ENCODE results near the gene SLC10A7. TPM values are rescaled to one million over a fixed set of nuclear protein-coding genes. Genes with fewer than 3 reads are reported as not detected.

SLC10A7 gene
- total and polyA plus RNA-seq, 2 of the 13 experiments (the other 11 are each of a cell fraction or from before 2014, with no cell fraction given), result 18.5 to 18.8 TPM

DNA sequence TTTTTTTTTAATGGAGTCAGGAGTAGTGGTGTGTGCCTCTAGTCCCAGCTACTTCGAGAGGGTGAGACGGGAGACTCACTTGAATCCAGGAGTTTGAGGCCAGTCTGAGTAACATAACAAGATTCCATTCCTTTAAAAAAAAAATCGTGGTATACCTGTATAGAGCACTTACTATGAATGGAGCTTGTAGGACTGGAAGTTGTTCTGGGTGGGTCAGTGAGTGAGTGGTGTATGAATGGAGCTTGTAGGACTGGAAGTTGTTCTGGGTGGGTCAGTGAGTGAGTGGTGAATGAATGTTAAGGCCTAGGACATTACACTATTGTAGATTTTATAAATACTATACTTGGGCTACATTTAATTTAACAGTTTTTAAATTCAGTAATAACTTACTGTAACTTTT lies 2.9 kb upstream of the SLC10A7 start:
- Histone ChIP-seq H3K9ac (ENCODE audit: insufficient read depth, low read depth, low read length) (no peak overlapping the region), H3K36me3 (replicated peaks in 1 of 2; ENCODE audit: control insufficient read depth in 1 of 2, insufficient read depth in 2 of 2, low read length in 2 of 2) (no peaks in the 10 kb centered on the region), H3K9me3 (ENCODE audit: low read length) (no peaks in the 10 kb centered on the region), H3K4me1 (ENCODE audit: insufficient read depth, low read length) (peaks cover 16% of the 10 kb centered on the region), H3K79me2 (ENCODE audit: insufficient read depth, low read length) (peaks cover 4% of the 10 kb centered on the region), H3K27me3 (ENCODE audit: control insufficient read depth in 1 of 2, insufficient read depth in 2 of 2, low read length in 2 of 2) (no peaks in the 10 kb centered on the region; a peak in 2 of 5 replicates), H3K4me3 (replicated peaks in 1 of 3; ENCODE audit: insufficient read depth in 1 of 3, low read depth in 2 of 3, low read length in 3 of 3) (no peak overlapping the region), H3K27ac (ENCODE audit: extremely low read length, insufficient read depth, low read length) (no peak overlapping the region), H3K4me2 (ENCODE audit: low read depth, low read length) (no peak overlapping the region), H4K20me1 (ENCODE audit: insufficient read depth, low read length) (no peaks in the 10 kb centered on the region), H2AFZ (ENCODE audit: low read length) (no peak overlapping the region)
- intact Hi-C loops (cut with micrococcal nuclease; ENCODE audit: unreplicated experiment) (loop anchor here (5.0 kb wide), 1 partner anchor 182 kb away; no protein-coding TSS in a partner anchor), in situ Hi-C loops (cut with HindIII; ENCODE audit: extremely low pct_ligation_motif_present, low pct_unique_long_range_greater_than_20kb) (no loop called here)
- ChIA-PET POLR2A (no interaction called here), CTCF (ENCODE audit: low intra/inter-chr PET ratio, low total read pairs) (no interaction called here)
- no peak for DNase-seq (ENCODE audit: low spot score)
- no peak for TF ChIP-seq ZNF354B (CRISPR knock-in tag; IDR thresholded peaks at IDR 0.05)
- TF ChIP-seq ZNF180 (CRISPR knock-in tag; IDR thresholded peaks at IDR 0.05; ENCODE audit: borderline replicate concordance, low read depth), result no peak
- TF ChIP-seq, protein P1, sequence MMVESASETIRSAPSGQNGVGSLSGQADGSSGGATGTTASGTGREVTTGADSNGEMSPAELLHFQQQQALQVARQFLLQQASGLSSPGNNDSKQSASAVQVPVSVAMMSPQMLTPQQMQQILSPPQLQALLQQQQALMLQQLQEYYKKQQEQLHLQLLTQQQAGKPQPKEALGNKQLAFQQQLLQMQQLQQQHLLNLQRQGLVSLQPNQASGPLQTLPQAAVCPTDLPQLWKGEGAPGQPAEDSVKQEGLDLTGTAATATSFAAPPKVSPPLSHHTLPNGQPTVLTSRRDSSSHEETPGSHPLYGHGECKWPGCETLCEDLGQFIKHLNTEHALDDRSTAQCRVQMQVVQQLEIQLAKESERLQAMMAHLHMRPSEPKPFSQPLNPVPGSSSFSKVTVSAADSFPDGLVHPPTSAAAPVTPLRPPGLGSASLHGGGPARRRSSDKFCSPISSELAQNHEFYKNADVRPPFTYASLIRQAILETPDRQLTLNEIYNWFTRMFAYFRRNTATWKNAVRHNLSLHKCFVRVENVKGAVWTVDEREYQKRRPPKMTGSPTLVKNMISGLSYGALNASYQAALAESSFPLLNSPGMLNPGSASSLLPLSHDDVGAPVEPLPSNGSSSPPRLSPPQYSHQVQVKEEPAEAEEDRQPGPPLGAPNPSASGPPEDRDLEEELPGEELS (CRISPR knock-in tag; IDR thresholded peaks at IDR 0.05), result no peak
- no peak for TF ChIP-seq ZNF224 (CRISPR knock-in tag; IDR thresholded peaks at IDR 0.05)
- TF ChIP-seq, protein P2, sequence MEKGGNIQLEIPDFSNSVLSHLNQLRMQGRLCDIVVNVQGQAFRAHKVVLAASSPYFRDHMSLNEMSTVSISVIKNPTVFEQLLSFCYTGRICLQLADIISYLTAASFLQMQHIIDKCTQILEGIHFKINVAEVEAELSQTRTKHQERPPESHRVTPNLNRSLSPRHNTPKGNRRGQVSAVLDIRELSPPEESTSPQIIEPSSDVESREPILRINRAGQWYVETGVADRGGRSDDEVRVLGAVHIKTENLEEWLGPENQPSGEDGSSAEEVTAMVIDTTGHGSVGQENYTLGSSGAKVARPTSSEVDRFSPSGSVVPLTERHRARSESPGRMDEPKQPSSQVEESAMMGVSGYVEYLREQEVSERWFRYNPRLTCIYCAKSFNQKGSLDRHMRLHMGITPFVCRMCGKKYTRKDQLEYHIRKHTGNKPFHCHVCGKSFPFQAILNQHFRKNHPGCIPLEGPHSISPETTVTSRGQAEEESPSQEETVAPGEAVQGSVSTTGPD (CRISPR knock-in tag; IDR thresholded peaks at IDR 0.05), result no peak
- TF ChIP-seq ZFP1 (CRISPR knock-in tag; IDR thresholded peaks at IDR 0.05), result no peak
- no peak for TF ChIP-seq ZNF260 (CRISPR knock-in tag; IDR thresholded peaks at IDR 0.05; ENCODE audit: borderline replicate concordance, low read depth)
- no peak for TF ChIP-seq TOE1 (CRISPR knock-in tag; IDR thresholded peaks at IDR 0.05)
- TF ChIP-seq SATB2 (CRISPR knock-in tag; IDR thresholded peaks at IDR 0.05), result no peak
- TF ChIP-seq PCBP1 (IDR thresholded peaks at IDR 0.05; ENCODE audit: borderline replicate concordance, low read depth, low read length), result no peak
- TF ChIP-seq, protein P3, sequence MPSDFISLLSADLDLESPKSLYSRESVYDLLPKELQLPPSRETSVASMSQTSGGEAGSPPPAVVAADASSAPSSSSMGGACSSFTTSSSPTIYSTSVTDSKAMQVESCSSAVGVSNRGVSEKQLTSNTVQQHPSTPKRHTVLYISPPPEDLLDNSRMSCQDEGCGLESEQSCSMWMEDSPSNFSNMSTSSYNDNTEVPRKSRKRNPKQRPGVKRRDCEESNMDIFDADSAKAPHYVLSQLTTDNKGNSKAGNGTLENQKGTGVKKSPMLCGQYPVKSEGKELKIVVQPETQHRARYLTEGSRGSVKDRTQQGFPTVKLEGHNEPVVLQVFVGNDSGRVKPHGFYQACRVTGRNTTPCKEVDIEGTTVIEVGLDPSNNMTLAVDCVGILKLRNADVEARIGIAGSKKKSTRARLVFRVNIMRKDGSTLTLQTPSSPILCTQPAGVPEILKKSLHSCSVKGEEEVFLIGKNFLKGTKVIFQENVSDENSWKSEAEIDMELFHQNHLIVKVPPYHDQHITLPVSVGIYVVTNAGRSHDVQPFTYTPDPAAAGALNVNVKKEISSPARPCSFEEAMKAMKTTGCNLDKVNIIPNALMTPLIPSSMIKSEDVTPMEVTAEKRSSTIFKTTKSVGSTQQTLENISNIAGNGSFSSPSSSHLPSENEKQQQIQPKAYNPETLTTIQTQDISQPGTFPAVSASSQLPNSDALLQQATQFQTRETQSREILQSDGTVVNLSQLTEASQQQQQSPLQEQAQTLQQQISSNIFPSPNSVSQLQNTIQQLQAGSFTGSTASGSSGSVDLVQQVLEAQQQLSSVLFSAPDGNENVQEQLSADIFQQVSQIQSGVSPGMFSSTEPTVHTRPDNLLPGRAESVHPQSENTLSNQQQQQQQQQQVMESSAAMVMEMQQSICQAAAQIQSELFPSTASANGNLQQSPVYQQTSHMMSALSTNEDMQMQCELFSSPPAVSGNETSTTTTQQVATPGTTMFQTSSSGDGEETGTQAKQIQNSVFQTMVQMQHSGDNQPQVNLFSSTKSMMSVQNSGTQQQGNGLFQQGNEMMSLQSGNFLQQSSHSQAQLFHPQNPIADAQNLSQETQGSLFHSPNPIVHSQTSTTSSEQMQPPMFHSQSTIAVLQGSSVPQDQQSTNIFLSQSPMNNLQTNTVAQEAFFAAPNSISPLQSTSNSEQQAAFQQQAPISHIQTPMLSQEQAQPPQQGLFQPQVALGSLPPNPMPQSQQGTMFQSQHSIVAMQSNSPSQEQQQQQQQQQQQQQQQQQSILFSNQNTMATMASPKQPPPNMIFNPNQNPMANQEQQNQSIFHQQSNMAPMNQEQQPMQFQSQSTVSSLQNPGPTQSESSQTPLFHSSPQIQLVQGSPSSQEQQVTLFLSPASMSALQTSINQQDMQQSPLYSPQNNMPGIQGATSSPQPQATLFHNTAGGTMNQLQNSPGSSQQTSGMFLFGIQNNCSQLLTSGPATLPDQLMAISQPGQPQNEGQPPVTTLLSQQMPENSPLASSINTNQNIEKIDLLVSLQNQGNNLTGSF (CRISPR knock-in tag; IDR thresholded peaks at IDR 0.05), result no peak
- TF ChIP-seq, protein P4, sequence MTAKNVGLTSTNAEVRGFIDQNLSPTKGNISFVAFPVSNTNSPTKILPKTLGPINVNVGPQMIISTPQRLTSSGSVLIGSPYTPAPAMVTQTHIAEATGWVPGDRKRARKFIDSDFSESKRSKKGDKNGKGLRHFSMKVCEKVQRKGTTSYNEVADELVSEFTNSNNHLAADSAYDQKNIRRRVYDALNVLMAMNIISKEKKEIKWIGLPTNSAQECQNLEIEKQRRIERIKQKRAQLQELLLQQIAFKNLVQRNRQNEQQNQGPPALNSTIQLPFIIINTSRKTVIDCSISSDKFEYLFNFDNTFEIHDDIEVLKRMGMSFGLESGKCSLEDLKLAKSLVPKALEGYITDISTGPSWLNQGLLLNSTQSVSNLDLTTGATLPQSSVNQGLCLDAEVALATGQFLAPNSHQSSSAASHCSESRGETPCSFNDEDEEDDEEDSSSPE (CRISPR knock-in tag; IDR thresholded peaks at IDR 0.05), result no peak
- TF ChIP-seq, protein P5, sequence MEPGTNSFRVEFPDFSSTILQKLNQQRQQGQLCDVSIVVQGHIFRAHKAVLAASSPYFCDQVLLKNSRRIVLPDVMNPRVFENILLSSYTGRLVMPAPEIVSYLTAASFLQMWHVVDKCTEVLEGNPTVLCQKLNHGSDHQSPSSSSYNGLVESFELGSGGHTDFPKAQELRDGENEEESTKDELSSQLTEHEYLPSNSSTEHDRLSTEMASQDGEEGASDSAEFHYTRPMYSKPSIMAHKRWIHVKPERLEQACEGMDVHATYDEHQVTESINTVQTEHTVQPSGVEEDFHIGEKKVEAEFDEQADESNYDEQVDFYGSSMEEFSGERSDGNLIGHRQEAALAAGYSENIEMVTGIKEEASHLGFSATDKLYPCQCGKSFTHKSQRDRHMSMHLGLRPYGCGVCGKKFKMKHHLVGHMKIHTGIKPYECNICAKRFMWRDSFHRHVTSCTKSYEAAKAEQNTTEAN (CRISPR knock-in tag; conservative IDR thresholded peaks at IDR 0.05), result no peak
- no peak for TF ChIP-seq MAFG (CRISPR knock-in tag; IDR thresholded peaks at IDR 0.05)
- BruUV-seq (replicated peaks), result no TSS peak
- 66% methylated on average over 3 of the region's 3 CpGs for WGBS (ENCODE audit: low lambda C conversion rate)
- no peak for ATAC-seq
- no peak for FAIRE-seq

All from HepG2 (cell line).